Measurements from ENCODE around the gene IGFBP1. TPM values are rescaled to one million over a fixed set of nuclear protein-coding genes. Genes with fewer than 3 reads are reported as not detected.

Gene IGFBP1
- total and polyA plus RNA-seq, 2 of the 13 experiments (the other 11 are each of a cell fraction or from before 2014, with no cell fraction given), result 5.4 to 885 TPM

DNA sequence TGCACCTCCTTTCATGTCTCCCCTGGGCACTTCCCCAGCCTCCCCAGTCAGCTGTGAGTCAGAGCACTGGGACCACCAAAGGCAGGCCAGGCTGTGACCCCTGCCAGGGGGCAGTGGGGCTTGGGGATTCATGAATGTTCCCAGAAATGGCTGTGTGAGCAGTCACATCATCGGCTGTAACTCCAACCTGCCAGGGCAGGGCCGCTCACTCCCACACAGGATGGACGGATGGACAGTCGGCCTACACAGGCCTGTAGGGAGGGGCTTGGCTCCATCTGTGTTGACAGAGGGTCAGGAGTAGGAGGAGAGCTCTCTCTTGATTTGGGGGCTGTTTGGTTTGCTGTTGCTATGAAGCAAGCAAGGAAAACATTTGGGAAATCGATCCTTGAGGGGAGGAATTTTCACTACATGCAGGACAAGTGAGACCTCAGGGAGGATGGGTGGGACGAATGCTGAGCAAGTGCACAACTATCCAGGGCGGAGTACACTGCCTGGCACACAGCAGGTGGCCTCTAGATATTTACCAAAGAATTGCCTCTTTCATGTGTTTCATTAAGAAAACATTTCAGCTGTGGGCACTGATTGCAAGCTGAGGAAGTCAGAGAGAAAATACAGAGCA lies 2.9 kb upstream of the IGFBP1 start (continued):
- TF ChIP-seq ZNF18 (CRISPR knock-in tag; IDR thresholded peaks at IDR 0.05; ENCODE audit: insufficient replicate concordance) (peak; percentile 91), CHD4 (IDR thresholded peaks at IDR 0.05; ENCODE audit: borderline replicate concordance, low read length) (no peak), IRF1 (CRISPR knock-in tag; IDR thresholded peaks at IDR 0.05; ENCODE audit: low read depth) (no peak), FOXM1 (CRISPR knock-in tag; IDR thresholded peaks at IDR 0.05) (no peak), LCORL (IDR thresholded peaks at IDR 0.05) (peak; percentile 98), LCORL (CRISPR knock-in tag; IDR thresholded peaks at IDR 0.05) (peak; percentile 100), ZNF720 (CRISPR knock-in tag; IDR thresholded peaks at IDR 0.05) (no peak), ZFX (CRISPR knock-in tag; IDR thresholded peaks at IDR 0.05; ENCODE audit: low read depth) (peak; percentile 98), ZBTB7B (CRISPR knock-in tag; IDR thresholded peaks at IDR 0.05) (peak; percentile 97), ZNF383 (CRISPR knock-in tag; IDR thresholded peaks at IDR 0.05; ENCODE audit: borderline replicate concordance) (no peak), PCBP2 (optimal IDR thresholded peaks at IDR 0.05; ENCODE audit: low read depth, low read length, poor library complexity, severe bottlenecking) (no peak), ZNF496 (CRISPR knock-in tag; IDR thresholded peaks at IDR 0.05; ENCODE audit: insufficient replicate concordance) (no peak), EP300 (IDR thresholded peaks at IDR 0.05; ENCODE audit: low read depth in 2 of 2, low read length in 2 of 2) (peak; percentile 61 to 98; a peak in 3 of 4 replicates), EP300 (CRISPR knock-in tag; IDR thresholded peaks at IDR 0.05; ENCODE audit: borderline replicate concordance) (peak; percentile 98), ATF6 (CRISPR knock-in tag; conservative IDR thresholded peaks at IDR 0.05) (peak; percentile 81; the same call in 1 of the 2 replicates), STAT5B (CRISPR knock-in tag; IDR thresholded peaks at IDR 0.05) (peak; percentile 51; the same call in 1 of the 2 replicates)
- TF ChIP-seq, protein P1, sequence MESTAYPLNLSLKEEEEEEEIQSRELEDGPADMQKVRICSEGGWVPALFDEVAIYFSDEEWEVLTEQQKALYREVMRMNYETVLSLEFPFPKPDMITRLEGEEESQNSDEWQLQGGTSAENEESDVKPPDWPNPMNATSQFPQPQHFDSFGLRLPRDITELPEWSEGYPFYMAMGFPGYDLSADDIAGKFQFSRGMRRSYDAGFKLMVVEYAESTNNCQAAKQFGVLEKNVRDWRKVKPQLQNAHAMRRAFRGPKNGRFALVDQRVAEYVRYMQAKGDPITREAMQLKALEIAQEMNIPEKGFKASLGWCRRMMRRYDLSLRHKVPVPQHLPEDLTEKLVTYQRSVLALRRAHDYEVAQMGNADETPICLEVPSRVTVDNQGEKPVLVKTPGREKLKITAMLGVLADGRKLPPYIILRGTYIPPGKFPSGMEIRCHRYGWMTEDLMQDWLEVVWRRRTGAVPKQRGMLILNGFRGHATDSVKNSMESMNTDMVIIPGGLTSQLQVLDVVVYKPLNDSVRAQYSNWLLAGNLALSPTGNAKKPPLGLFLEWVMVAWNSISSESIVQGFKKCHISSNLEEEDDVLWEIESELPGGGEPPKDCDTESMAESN (CRISPR knock-in tag; conservative IDR thresholded peaks at IDR 0.05), result peak; percentile 91
- TF ChIP-seq, protein P2, sequence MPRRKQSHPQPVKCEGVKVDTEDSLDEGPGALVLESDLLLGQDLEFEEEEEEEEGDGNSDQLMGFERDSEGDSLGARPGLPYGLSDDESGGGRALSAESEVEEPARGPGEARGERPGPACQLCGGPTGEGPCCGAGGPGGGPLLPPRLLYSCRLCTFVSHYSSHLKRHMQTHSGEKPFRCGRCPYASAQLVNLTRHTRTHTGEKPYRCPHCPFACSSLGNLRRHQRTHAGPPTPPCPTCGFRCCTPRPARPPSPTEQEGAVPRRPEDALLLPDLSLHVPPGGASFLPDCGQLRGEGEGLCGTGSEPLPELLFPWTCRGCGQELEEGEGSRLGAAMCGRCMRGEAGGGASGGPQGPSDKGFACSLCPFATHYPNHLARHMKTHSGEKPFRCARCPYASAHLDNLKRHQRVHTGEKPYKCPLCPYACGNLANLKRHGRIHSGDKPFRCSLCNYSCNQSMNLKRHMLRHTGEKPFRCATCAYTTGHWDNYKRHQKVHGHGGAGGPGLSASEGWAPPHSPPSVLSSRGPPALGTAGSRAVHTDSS (CRISPR knock-in tag; conservative IDR thresholded peaks at IDR 0.05), result 0 out of 2 replicates have a peak, but pooled peaks have one; percentile 71
- TF ChIP-seq, protein P3, sequence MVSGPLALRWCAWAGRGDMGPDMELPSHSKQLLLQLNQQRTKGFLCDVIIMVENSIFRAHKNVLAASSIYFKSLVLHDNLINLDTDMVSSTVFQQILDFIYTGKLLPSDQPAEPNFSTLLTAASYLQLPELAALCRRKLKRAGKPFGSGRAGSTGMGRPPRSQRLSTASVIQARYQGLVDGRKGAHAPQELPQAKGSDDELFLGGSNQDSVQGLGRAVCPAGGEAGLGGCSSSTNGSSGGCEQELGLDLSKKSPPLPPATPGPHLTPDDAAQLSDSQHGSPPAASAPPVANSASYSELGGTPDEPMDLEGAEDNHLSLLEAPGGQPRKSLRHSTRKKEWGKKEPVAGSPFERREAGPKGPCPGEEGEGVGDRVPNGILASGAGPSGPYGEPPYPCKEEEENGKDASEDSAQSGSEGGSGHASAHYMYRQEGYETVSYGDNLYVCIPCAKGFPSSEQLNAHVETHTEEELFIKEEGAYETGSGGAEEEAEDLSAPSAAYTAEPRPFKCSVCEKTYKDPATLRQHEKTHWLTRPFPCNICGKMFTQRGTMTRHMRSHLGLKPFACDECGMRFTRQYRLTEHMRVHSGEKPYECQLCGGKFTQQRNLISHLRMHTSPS (CRISPR knock-in tag; IDR thresholded peaks at IDR 0.05; ENCODE audit: low read depth), result peak; percentile 94

All from HepG2 (cell line).